B cell (primary cell): Measurements from ENCODE around the gene RASA1.

Experiments used
- CTCF ChIP-seq: fragments of 200-600 bp; IDR thresholded peaks from one replicate; pipeline ENCODE4 v1.8.0; 2022; ENCODE audit warnings: antibody characterized with exemption, mild to moderate bottlenecking
- EZH2 ChIP-seq: IDR thresholded peaks from 2 replicates; pipeline ENCODE4 v1.6.1; 2012; ENCODE audit warnings: borderline replicate concordance, low read depth, mild to moderate bottlenecking, moderate library complexity, low read length; ENCODE audit not compliant: insufficient read depth, poor library complexity, severe bottlenecking

GRCh38 chr5:87392801-87393200, 125.1 kb downstream of the RASA1 start:
- no peak for TF ChIP-seq CTCF
- TF ChIP-seq EZH2 = no peak
